NCI-H2196 (cell line): ENCODE data around the gene ERMAP.
"Not testable (repeated sequence)": the region's sequence is repeated elsewhere in the genome, so short reads cannot be mapped to it uniquely, and the experiment has no call there.

Source experiments
- DNase-seq: peaks from one replicate; lab custom pipeline; 2025; ENCODE audit not compliant: unreplicated experiment; lab: John Stamatoyannopoulos, UW

The ERMAP gene

DNA sequence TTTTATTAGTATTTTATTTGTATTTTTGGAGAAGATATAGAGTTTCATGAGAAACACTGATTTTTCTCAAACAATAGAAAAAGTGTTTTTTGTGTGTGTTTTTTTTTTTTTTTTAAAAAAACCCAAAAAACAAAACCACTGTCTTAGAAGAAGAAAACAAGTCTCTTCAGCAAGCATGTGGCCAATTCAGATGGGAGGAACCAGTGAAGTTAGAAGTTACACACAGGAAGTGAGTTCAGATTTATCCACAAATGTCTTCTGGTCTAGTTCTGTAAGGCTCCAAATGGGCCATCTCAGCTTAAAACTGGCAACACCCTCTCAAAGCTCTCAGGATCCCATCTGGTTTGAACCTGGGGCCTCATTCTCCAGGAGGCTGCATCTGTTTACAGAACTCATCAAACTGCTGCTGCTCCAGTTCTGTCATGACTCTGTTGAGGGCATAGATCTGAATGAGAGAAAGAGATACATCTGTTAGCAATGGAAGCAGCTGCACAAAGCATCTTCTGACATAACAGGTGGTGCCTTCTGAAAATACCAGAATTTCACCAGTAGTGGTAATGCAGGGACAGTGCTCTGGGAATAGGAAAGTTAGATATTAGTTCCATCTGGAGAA, 9.8 kb upstream of the ERMAP start:
- no peak for DNase-seq

- not testable (repeated sequence) for DNase-seq
Observed at GRCh38 chr1:42814815-42815214, 2.1 kb upstream of the ERMAP start.

DNA sequence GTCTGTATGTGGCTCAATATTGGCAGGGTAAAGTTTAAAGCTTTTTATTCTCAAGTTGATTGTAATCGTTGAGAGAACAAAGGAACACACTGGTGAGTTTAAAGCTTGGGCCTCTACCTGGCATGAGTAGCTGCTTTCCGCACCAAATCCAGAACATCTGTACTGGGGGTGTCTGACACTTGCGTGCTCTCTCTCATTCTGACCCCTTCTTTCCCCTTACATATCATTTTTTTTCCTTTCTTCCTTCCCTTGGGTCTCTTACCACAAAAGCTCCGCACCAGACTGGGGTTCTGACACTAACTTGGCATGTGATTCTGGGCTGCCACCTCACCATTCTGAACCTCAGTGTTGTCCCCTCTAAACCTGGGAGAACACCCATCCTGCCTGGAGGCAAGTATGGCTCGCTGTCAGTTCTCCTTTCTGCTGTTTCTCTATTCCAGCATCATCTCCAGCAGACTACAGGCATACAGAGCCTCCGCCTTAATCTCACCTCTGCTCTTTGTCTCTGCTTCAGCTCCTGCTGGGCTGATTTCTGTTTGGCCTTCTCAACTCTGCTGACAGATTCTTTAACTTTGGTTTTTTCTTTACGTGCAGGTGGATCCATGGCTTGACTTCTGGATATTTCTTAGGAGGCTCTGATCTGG, 859 bp upstream of the ERMAP start:
- DNase-seq = no peak

GRCh38 chr1:42817440-42817767, 482 bp downstream of the ERMAP start:
- DNase-seq = no peak

GRCh38 chr1:42817976-42818375, 1.1 kb downstream of the ERMAP start:
- no peak for DNase-seq

- no peak for DNase-seq
Observed at GRCh38 chr1:42820813-42821212, 3.9 kb downstream of the ERMAP start.

DNA sequence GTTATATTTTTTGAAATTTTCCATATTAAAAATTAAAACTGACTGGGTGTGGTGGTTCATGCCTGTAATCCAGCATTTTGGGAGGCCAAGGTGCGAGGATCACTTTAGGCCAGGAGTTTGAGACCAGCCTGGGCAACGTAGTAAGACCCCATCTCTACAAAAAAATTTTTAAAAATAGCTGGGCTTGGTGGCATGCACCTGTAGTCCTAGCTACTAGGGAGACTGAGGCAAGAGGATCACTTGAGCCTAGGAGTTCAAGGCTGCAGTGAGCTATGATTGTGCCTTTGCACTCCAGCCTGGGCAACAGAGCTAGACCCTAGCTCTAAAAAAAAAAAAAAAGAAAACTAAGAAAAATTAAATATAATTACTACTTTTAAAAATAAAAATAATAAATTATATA, 4.8 kb downstream of the ERMAP start:
- DNase-seq = no peak

DNA sequence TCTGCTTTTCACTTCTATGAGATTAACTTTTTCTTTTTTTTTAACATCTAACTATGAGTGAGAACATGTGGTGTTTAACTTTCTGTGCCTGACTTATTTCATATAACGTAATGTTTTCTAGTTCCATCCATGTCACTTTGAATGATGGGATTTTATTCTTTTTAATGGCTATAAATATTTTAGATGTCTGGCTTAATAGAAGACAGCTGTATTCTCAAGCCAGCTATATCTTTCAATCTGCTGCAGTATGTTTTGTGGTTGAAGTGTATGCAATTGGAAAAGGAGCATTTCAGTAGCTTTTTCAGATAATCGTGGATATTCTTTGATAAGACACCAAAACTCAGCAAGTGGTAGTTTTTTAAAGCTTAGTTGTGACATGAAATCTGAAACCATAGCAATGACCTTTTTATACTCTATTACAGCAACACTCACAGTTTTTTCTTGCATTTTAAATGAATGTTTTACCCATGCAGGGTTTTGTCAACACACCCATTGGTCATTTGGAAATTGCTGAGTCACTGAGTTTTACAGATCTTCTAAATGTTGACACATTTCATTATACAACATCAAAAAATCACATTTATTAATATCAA, 6.0 kb downstream of the ERMAP start:
- no peak for DNase-seq

DNA sequence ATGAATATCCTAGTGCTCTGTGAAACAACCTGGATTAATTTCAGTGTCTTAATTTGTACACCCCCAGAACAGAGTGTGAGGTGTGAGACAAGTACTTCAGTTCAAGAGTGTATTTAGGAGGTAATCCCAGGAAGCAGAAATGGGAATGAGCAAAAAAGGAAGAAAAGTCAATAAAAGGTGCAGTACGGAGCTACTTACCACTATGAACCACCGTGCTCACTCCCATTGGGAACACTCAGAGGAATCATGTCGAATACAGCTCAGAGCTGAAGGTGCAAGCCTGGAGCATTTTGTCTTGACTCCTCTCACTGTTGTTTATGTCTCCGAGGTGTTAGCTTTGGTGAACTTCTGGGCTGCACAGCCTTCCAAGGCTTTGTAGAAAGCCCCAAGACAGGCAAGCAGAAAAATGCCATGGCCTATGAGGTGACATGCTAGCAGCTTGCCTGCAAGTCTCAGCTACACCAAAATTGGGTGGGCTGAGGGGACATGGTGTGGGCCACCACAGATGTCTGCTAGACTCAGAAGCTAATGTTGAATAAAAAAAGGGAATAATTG, 7.6 kb downstream of the ERMAP start:
- no peak for DNase-seq

GRCh38 chr1:42825036-42825851, 8.3 kb downstream of the ERMAP start:
- DNase-seq = no peak

- DNase-seq = no peak
Observed at GRCh38 chr1:42830631-42831030, 13.7 kb downstream of the ERMAP start.

GRCh38 chr1:42831273-42831672, 14.4 kb downstream of the ERMAP start:
- DNase-seq = no peak

DNA sequence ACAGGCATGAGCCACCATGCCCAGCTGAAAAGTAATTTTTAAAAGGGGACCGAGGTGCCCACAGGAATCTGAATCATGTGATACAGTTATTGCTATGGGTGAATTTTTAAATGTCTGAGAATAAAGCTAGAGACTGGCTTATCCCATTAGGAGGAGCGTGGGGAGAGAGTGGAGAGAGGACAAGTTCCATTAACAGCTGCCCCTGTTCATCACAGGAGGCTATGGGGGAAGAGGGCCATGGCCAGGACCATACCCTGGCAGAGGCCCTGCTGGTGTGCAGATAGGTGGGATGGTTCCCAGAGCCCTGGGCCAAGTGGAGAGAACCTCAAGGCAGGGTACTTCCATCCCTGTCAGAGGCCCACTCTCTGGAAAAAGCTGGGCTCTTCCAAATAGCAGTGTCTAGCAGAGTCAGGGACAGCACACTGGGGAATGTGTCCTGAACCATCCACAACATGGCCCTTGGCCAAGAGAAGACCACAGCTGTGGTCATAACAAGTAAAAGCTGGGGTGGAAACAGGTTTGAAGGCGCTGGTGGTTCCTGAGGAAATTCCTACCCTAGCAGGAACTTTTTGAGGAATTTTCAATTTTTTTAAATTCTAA, 15.8 kb downstream of the ERMAP start:
- DNase-seq = no peak

DNA sequence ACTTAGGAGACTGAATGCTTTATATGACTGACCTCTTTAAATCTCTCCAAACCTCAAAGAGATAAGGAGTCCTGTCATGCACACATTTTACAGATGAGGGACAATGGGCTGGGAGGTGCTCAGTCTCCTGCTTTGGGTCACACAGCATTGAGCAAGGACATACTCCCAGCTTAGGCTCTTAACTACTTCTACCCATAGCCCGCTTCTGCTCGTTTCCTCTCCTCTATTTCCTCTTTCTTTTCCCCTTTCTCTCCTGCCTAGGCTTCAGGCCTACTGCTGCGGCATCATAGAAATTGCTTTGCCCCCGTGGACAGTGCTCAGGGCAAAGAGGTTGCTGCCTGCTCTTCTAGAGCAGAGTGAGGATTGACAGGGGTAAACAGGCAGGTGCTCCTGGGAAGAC, 17.1 kb downstream of the ERMAP start:
- no peak for DNase-seq

- DNase-seq = no peak
Observed at GRCh38 chr1:42834803-42835202, 17.9 kb downstream of the ERMAP start.

- no peak for DNase-seq
Observed at GRCh38 chr1:42835422-42835821, 18.5 kb downstream of the ERMAP start.

DNA sequence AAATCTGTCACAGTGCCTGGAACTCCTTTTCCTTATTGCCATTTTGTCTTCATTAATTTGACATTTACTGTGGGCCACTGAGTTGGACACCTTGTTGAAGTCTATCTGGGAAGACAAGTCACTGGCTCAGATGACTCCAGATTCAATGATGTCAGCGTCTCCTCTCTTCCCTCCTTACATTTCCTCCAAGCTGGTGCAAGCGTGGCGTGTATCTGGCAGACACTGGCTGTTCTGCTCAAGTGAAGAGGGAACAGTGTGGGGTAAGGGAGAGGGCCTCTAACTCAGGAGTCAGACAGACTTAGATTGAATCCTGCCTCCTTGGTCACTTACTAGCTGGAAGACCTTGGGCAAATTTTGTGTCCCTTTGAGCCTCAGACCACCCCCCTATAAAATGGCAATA, 20.8 kb downstream of the ERMAP start:
- DNase-seq = no peak

DNA sequence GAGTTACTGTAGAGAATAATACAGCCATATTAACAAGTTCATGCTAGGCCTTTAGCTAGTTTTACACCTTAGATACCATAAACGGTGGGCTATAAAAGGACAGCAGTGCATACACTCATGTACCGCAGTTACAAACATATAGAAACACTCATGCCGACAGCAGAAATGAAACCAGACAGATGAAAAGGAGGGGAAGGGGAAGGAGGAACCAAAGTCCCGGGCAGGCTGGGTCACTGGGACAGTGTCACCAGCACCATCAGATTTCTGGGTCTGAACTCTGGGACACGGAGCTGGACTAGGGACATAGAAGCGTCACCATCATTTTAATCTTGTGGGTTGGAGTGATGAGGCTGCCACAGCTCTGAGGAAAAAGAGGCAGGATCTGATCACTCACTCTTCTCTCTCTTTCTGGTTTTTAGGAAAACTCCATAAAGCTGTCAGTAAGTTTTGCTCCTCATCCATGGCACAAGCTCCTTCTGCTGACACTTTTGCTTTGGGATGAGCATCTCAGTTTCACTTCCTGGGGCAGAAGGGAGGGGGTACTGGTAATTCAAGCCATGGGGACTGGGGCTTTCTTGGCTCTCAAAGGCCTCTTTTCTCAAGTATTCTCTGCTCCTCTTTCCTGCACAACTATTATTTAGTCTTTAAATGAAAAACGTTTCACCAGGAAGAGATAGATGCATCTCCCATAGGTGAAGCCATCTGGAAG, 21.7 kb downstream of the ERMAP start:
- DNase-seq = no peak

- DNase-seq = no peak
Observed at GRCh38 chr1:42841010-42841409, 24.1 kb downstream of the ERMAP start.

DNA sequence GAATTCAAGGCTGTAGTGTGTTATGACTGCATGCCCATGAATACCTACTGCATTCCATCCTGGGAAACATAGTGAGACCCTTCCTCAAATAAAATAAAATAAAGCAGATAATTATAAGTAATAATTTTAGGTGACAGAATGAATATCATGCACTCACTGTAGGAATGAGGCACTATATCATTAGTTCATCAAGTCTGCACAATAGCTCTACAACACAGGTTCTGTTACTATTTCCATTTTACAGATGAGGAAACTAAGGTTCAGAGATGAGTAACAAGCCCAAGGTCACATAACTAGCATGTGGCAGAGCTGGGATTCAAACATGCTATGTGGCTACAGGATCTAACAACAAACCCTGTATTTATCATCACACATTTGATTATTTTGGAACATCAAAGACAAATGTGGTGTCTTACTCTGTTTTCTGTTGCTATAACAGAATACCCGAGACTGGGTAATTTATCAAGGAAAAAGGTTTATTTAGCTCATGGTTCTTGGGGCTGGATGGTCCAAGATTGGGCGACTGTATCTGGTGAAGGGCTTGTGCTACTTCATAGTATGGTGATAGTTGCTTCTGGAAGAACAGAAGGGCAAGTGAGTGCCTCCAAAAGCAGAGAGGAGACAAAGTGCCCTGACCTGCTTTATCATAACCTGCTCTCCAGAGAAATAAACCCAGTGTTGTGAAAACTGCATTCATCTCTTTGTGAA, 24.7 kb downstream of the ERMAP start:
- no peak for DNase-seq
